ENCODE measurements around the gene AMHR2. TPM values are rescaled to one million over a fixed set of nuclear protein-coding genes. Genes with fewer than 3 reads are reported as not detected.

The AMHR2 gene
- total and polyA plus RNA-seq, 2 experiments from 2014 or later = 0.24 TPM; not detected in 1

GRCh38 chr12:53462935-53463334 is 39.3 kb downstream of the AMHR2 start:
- DNase-seq (ENCODE audit: low spot score) = no peak
- no peak overlapping the region for H2AFZ ChIP-seq
- peaks cover 11% of the 10 kb centered on the region; the same call in 1 of the 2 replicates for H3K4me1 ChIP-seq (ENCODE audit: insufficient read depth)
- no peak for ATAC-seq
- TF ChIP-seq ZNF114 (CRISPR knock-in tag; IDR thresholded peaks at IDR 0.05) = no peak
- TF ChIP-seq STAT1 (IDR thresholded peaks at IDR 0.05; ENCODE audit: unreplicated experiment) = no peak
- no peak for TF ChIP-seq REST (IDR thresholded peaks at IDR 0.05; ENCODE audit: unreplicated experiment)
- TF ChIP-seq CTCF (conservative IDR thresholded peaks at IDR 0.05; ENCODE audit: low read depth in 2 of 2) = no peak
- no peak for TF ChIP-seq NANOG (IDR thresholded peaks at IDR 0.05; ENCODE audit: borderline replicate concordance)
- TF ChIP-seq ETS1 (IDR thresholded peaks at IDR 0.05) = no peak
- no peak for TF ChIP-seq EZH2phosphoT487 (IDR thresholded peaks at IDR 0.05; ENCODE audit: unreplicated experiment)
- no peak for TF ChIP-seq JUNB (IDR thresholded peaks at IDR 0.05; ENCODE audit: unreplicated experiment)
- no peak; the same call in 1 of the 2 replicates for TF ChIP-seq POLR2AphosphoS5 (IDR thresholded peaks at IDR 0.05; ENCODE audit: low read depth)
- TF ChIP-seq ZNF331 (CRISPR knock-in tag; IDR thresholded peaks at IDR 0.05; ENCODE audit: low read depth) = no peak
- TF ChIP-seq ZNF462 (CRISPR knock-in tag; IDR thresholded peaks at IDR 0.05) = no peak
- TF ChIP-seq EZH2 (IDR thresholded peaks at IDR 0.05; ENCODE audit: low read depth, unreplicated experiment) = no peak
- TF ChIP-seq CREB1 (CRISPR knock-in tag; IDR thresholded peaks at IDR 0.05; ENCODE audit: low read depth) = no peak
- H3F3A ChIP-seq (replicated peaks; ENCODE audit: low read depth) = peaks cover 66% of the 10 kb centered on the region
- H3K79me2 ChIP-seq (replicated peaks; ENCODE audit: insufficient read depth) = peaks cover 95% of the 10 kb centered on the region
- Mint-ChIP-seq H3K36me3 (ENCODE audit: low read depth) (peaks cover 100% of the 10 kb centered on the region), H3K4me1 (peaks cover 52% of the 10 kb centered on the region), H3K9me3 (no peaks in the 10 kb centered on the region), H3K27me3 (ENCODE audit: insufficient read depth, low read depth, poor library complexity) (peaks cover 8% of the 10 kb centered on the region), H3K4me3 (no peak overlapping the region), H3K27ac (no peak overlapping the region)
- H4K20me1 ChIP-seq (replicated peaks; ENCODE audit: insufficient read depth) = peaks cover 89% of the 10 kb centered on the region
- no peak overlapping the region for H3K4me3 ChIP-seq
- no peak overlapping the region for H3K27ac ChIP-seq (ENCODE audit: low read depth)
- H3K4me2 ChIP-seq = no peak overlapping the region
- peaks cover 97% of the 10 kb centered on the region for H3K36me3 ChIP-seq (ENCODE audit: insufficient read depth)
- no peaks in the 10 kb centered on the region for H3K9me2 ChIP-seq (ENCODE audit: insufficient read depth)
- H3K27me3 ChIP-seq (ENCODE audit: insufficient read depth) = no peaks in the 10 kb centered on the region
